Panc1 (cell line): ENCODE data around the gene GNAI2.

Experiments
- POLR2AphosphoS5 ChIP-seq: IDR thresholded peaks from 2 replicates; pipeline ENCODE4 v1.6.1; 2012; ENCODE audit warnings: mild to moderate bottlenecking, low read depth, low read length, moderate library complexity
- SIN3A ChIP-seq: IDR thresholded peaks from 2 replicates; pipeline ENCODE4 v1.6.1; 2012; ENCODE audit warnings: low read depth, mild to moderate bottlenecking, low read length, moderate library complexity, borderline replicate concordance; ENCODE audit not compliant: insufficient read depth
- TCF7L2 ChIP-seq: IDR thresholded peaks from 2 replicates; pipeline ENCODE4 v1.6.1; 2011; ENCODE audit warnings: mild to moderate bottlenecking, low read depth, low read length, inconsistent platforms
- TF ChIP-seq, protein P1 (sequence below): fragments of 450-650 bp; IDR thresholded peaks from 2 replicates; pipeline ENCODE4 v1.5.1; 2017; ENCODE audit warnings: mild to moderate bottlenecking
- TF ChIP-seq, protein P2 (sequence below), 2 experiments: IDR thresholded peaks; 2 replicates each; pipeline ENCODE4 v1.6.1; 2011 to 2012; ENCODE audit warnings: low read depth in 2 of 2, control low read depth in 1 of 2, low read length in 1 of 2, mild to moderate bottlenecking in 1 of 2, moderate library complexity in 1 of 2; ENCODE audit not compliant: insufficient read depth in 1 of 2

DNA sequence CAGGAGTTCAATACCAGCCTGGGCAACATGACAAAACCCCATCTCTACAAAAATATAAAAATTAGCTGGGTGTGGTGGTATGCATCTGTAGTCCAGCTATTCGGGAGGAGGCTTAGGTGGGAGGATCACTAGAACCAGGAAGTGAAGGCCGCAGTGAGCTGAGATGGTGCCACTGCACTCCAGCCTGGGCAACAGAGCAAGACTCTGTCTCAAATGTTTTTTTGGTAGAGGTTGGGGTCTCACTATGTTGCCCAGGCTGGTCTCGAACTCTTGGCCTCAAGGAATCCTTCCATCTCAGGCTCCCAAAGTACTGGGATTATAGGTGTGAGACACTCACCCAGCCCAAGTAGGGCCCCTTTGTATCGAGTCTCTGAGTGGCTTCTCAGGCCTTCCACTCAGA is 58.1 kb downstream of the GNAI2 start:
- TF ChIP-seq, protein P1, sequence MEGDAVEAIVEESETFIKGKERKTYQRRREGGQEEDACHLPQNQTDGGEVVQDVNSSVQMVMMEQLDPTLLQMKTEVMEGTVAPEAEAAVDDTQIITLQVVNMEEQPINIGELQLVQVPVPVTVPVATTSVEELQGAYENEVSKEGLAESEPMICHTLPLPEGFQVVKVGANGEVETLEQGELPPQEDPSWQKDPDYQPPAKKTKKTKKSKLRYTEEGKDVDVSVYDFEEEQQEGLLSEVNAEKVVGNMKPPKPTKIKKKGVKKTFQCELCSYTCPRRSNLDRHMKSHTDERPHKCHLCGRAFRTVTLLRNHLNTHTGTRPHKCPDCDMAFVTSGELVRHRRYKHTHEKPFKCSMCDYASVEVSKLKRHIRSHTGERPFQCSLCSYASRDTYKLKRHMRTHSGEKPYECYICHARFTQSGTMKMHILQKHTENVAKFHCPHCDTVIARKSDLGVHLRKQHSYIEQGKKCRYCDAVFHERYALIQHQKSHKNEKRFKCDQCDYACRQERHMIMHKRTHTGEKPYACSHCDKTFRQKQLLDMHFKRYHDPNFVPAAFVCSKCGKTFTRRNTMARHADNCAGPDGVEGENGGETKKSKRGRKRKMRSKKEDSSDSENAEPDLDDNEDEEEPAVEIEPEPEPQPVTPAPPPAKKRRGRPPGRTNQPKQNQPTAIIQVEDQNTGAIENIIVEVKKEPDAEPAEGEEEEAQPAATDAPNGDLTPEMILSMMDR, result no peak
- TF ChIP-seq POLR2AphosphoS5, result no peak
- TF ChIP-seq, protein P2, sequence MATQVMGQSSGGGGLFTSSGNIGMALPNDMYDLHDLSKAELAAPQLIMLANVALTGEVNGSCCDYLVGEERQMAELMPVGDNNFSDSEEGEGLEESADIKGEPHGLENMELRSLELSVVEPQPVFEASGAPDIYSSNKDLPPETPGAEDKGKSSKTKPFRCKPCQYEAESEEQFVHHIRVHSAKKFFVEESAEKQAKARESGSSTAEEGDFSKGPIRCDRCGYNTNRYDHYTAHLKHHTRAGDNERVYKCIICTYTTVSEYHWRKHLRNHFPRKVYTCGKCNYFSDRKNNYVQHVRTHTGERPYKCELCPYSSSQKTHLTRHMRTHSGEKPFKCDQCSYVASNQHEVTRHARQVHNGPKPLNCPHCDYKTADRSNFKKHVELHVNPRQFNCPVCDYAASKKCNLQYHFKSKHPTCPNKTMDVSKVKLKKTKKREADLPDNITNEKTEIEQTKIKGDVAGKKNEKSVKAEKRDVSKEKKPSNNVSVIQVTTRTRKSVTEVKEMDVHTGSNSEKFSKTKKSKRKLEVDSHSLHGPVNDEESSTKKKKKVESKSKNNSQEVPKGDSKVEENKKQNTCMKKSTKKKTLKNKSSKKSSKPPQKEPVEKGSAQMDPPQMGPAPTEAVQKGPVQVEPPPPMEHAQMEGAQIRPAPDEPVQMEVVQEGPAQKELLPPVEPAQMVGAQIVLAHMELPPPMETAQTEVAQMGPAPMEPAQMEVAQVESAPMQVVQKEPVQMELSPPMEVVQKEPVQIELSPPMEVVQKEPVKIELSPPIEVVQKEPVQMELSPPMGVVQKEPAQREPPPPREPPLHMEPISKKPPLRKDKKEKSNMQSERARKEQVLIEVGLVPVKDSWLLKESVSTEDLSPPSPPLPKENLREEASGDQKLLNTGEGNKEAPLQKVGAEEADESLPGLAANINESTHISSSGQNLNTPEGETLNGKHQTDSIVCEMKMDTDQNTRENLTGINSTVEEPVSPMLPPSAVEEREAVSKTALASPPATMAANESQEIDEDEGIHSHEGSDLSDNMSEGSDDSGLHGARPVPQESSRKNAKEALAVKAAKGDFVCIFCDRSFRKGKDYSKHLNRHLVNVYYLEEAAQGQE (IDR thresholded peaks at IDR 0.05; ENCODE audit: insufficient read depth in 1 of 2, low read depth in 2 of 2, low read length in 1 of 2), result no peak
- TF ChIP-seq SIN3A, result no peak
- no peak for TF ChIP-seq TCF7L2
